SK-N-SH treated with all-trans-retinoic acid at 6 μM for 48 hours (cell line): ENCODE data around the gene DCAF5.

Source experiments
- ATAC-seq: fragments of 200-7000 bp; cut with Tn5 transposase; 3 replicates; pipeline ENCODE4 v1.9.1; 2020; ENCODE audit warnings: mild to moderate bottlenecking, moderate library complexity
- ARNTL ChIP-seq: fragments of 450-650 bp; formaldehyde crosslinking; IDR thresholded peaks from 2 replicates; pipeline ENCODE4 v1.5.0; 2020; ENCODE audit warnings: low read depth, mild to moderate bottlenecking, moderate library complexity, borderline replicate concordance
- BACH2 ChIP-seq: fragments of 250-450 bp; sonication (Bioruptor Pico); IDR thresholded peaks from 2 replicates; pipeline ENCODE4 v1.9.0; 2021; ENCODE audit warnings: mild to moderate bottlenecking, borderline replicate concordance
- CSDC2 ChIP-seq: fragments of 250-450 bp; sonication (Bioruptor Pico); IDR thresholded peaks from 2 replicates; pipeline ENCODE4 v1.5.0; 2020; ENCODE audit warnings: mild to moderate bottlenecking, moderate library complexity
- GLIS3 ChIP-seq: fragments of 250-450 bp; sonication (Bioruptor Pico); IDR thresholded peaks from 2 replicates; pipeline ENCODE4 v1.5.0; 2020; ENCODE audit warnings: mild to moderate bottlenecking, moderate library complexity
- ISL1 ChIP-seq: fragments of 250-450 bp; sonication (Bioruptor Pico); IDR thresholded peaks from 2 replicates; pipeline ENCODE4 v2.1.2; 2022; ENCODE audit warnings: mild to moderate bottlenecking, moderate library complexity
- OSR1 ChIP-seq: fragments of 250-450 bp; sonication (Bioruptor Pico); IDR thresholded peaks from 2 replicates; pipeline ENCODE4 v1.8.0; 2022; ENCODE audit warnings: moderate library complexity, mild to moderate bottlenecking, inconsistent platforms
- POU6F1 ChIP-seq: fragments of 250-450 bp; sonication (Bioruptor Pico); IDR thresholded peaks from 2 replicates; pipeline ENCODE4 v1.8.0; 2021; ENCODE audit warnings: low read depth, mild to moderate bottlenecking, moderate library complexity, borderline replicate concordance
- PPARA ChIP-seq: fragments of 250-450 bp; sonication (Bioruptor Pico); IDR thresholded peaks from 2 replicates; pipeline ENCODE4 v1.5.0; 2020; ENCODE audit warnings: mild to moderate bottlenecking, borderline replicate concordance
- RARB ChIP-seq: fragments of 250-450 bp; sonication (Bioruptor Pico); IDR thresholded peaks from 2 replicates; pipeline ENCODE4 v1.8.0; 2021; ENCODE audit warnings: mild to moderate bottlenecking, moderate library complexity
- SNAI2 ChIP-seq: fragments of 250-450 bp; sonication (Bioruptor Pico); IDR thresholded peaks from 2 replicates; pipeline ENCODE4 v1.5.0; 2020; ENCODE audit warnings: mild to moderate bottlenecking, moderate library complexity
- TCF4 ChIP-seq: fragments of 250-450 bp; sonication (Bioruptor Pico); IDR thresholded peaks from 2 replicates; pipeline ENCODE4 v1.8.0; 2021; ENCODE audit warnings: mild to moderate bottlenecking, moderate library complexity, borderline replicate concordance
- TOX ChIP-seq: fragments of 250-450 bp; sonication (Bioruptor Pico); IDR thresholded peaks from 2 replicates; pipeline ENCODE4 v1.8.0; 2021; ENCODE audit warnings: mild to moderate bottlenecking, moderate library complexity, borderline replicate concordance
- TSHZ2 ChIP-seq: fragments of 250-450 bp; sonication (Bioruptor Pico); IDR thresholded peaks from 2 replicates; pipeline ENCODE4 v1.5.0; 2020; ENCODE audit warnings: mild to moderate bottlenecking, moderate library complexity
- ZC3H10 ChIP-seq: fragments of 250-450 bp; sonication (Bioruptor Pico); IDR thresholded peaks from 2 replicates; pipeline ENCODE4 v1.5.1; 2021; ENCODE audit warnings: mild to moderate bottlenecking, moderate library complexity
- ZFP30 ChIP-seq: fragments of 450-650 bp; formaldehyde crosslinking; IDR thresholded peaks from 2 replicates; pipeline ENCODE4 v1.5.0; 2022; ENCODE audit warnings: mild to moderate bottlenecking, moderate library complexity
- ZNF565 ChIP-seq: fragments of 450-650 bp; formaldehyde crosslinking; conservative IDR thresholded peaks from 2 replicates; pipeline ENCODE4 v1.5.0; 2020; ENCODE audit warnings: low read depth, mild to moderate bottlenecking, moderate library complexity
- ZNF70 ChIP-seq: fragments of 450-650 bp; formaldehyde crosslinking; IDR thresholded peaks from 2 replicates; pipeline ENCODE4 v1.5.0; 2020; ENCODE audit warnings: mild to moderate bottlenecking, moderate library complexity
- TF ChIP-seq, protein P1 (sequence below): fragments of 250-450 bp; sonication (Bioruptor Pico); IDR thresholded peaks from 2 replicates; pipeline ENCODE4 v1.5.1; 2020; ENCODE audit warnings: low read depth, mild to moderate bottlenecking, moderate library complexity
- TF ChIP-seq, protein P2 (sequence below): fragments of 250-450 bp; sonication (Bioruptor Pico); IDR thresholded peaks from 2 replicates; pipeline ENCODE4 v1.5.1; 2021; ENCODE audit warnings: mild to moderate bottlenecking, moderate library complexity
- TF ChIP-seq, protein P3 (sequence below): fragments of 250-450 bp; sonication (Bioruptor Pico); IDR thresholded peaks from 2 replicates; pipeline ENCODE4 v1.8.0; 2020; ENCODE audit warnings: mild to moderate bottlenecking, moderate library complexity, borderline replicate concordance

DCAF5 gene

GRCh38 chr14:69135133-69135532 is 17.8 kb downstream of the DCAF5 start:
- TF ChIP-seq SNAI2 (CRISPR knock-in tag) (no peak), ZFP30 (CRISPR knock-in tag) (no peak), OSR1 (CRISPR knock-in tag) (no peak)
- ATAC-seq: no peak

- ATAC-seq: peak; percentile 67
- TF ChIP-seq ISL1 (CRISPR knock-in tag): peak; percentile 40; the same call in 1 of the 2 replicates
- TF ChIP-seq TSHZ2 (CRISPR knock-in tag): 0 out of 2 replicates have a peak, but pooled peaks have one; percentile 54
- no peak for TF ChIP-seq TOX (CRISPR knock-in tag)
Observed at GRCh38 chr14:69133206-69134125, 19.5 kb downstream of the DCAF5 start.

- no peak for ATAC-seq
- TF ChIP-seq SNAI2 (CRISPR knock-in tag) (no peak), TCF4 (CRISPR knock-in tag) (no peak), OSR1 (CRISPR knock-in tag) (no peak), ZC3H10 (no peak), TOX (CRISPR knock-in tag) (no peak), ZNF70 (CRISPR knock-in tag) (no peak), PPARA (CRISPR knock-in tag) (no peak), GLIS3 (no peak)
- TF ChIP-seq, protein P1, sequence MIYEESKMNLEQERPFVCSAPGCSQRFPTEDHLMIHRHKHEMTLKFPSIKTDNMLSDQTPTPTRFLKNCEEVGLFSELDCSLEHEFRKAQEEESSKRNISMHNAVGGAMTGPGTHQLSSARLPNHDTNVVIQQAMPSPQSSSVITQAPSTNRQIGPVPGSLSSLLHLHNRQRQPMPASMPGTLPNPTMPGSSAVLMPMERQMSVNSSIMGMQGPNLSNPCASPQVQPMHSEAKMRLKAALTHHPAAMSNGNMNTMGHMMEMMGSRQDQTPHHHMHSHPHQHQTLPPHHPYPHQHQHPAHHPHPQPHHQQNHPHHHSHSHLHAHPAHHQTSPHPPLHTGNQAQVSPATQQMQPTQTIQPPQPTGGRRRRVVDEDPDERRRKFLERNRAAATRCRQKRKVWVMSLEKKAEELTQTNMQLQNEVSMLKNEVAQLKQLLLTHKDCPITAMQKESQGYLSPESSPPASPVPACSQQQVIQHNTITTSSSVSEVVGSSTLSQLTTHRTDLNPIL (CRISPR knock-in tag): no peak
Observed at GRCh38 chr14:69132513-69133181, 20.3 kb downstream of the DCAF5 start.

GRCh38 chr14:69131176-69131575 is 21.7 kb downstream of the DCAF5 start:
- TF ChIP-seq, protein P2, sequence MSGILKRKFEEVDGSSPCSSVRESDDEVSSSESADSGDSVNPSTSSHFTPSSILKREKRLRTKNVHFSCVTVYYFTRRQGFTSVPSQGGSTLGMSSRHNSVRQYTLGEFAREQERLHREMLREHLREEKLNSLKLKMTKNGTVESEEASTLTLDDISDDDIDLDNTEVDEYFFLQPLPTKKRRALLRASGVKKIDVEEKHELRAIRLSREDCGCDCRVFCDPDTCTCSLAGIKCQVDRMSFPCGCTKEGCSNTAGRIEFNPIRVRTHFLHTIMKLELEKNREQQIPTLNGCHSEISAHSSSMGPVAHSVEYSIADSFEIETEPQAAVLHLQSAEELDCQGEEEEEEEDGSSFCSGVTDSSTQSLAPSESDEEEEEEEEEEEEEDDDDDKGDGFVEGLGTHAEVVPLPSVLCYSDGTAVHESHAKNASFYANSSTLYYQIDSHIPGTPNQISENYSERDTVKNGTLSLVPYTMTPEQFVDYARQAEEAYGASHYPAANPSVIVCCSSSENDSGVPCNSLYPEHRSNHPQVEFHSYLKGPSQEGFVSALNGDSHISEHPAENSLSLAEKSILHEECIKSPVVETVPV (CRISPR knock-in tag): no peak
- TF ChIP-seq CSDC2 (CRISPR knock-in tag): no peak
- no peak for TF ChIP-seq POU6F1
- TF ChIP-seq ZNF70 (CRISPR knock-in tag): no peak
- no peak for TF ChIP-seq GLIS3
- no peak for TF ChIP-seq TOX (CRISPR knock-in tag)
- TF ChIP-seq ISL1 (CRISPR knock-in tag): no peak
- TF ChIP-seq, protein P1 (CRISPR knock-in tag): no peak
- no peak for TF ChIP-seq OSR1 (CRISPR knock-in tag)
- TF ChIP-seq, protein P3, sequence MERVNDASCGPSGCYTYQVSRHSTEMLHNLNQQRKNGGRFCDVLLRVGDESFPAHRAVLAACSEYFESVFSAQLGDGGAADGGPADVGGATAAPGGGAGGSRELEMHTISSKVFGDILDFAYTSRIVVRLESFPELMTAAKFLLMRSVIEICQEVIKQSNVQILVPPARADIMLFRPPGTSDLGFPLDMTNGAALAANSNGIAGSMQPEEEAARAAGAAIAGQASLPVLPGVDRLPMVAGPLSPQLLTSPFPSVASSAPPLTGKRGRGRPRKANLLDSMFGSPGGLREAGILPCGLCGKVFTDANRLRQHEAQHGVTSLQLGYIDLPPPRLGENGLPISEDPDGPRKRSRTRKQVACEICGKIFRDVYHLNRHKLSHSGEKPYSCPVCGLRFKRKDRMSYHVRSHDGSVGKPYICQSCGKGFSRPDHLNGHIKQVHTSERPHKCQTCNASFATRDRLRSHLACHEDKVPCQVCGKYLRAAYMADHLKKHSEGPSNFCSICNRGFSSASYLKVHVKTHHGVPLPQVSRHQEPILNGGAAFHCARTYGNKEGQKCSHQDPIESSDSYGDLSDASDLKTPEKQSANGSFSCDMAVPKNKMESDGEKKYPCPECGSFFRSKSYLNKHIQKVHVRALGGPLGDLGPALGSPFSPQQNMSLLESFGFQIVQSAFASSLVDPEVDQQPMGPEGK (CRISPR knock-in tag): no peak
- no peak for TF ChIP-seq ZFP30 (CRISPR knock-in tag)
- TF ChIP-seq RARB (CRISPR knock-in tag): no peak
- no peak for TF ChIP-seq BACH2 (CRISPR knock-in tag)
- TF ChIP-seq ZC3H10: no peak
- TF ChIP-seq SNAI2 (CRISPR knock-in tag): no peak
- TF ChIP-seq ZNF565 (CRISPR knock-in tag): no peak
- no peak for TF ChIP-seq ARNTL (CRISPR knock-in tag)
- no peak for ATAC-seq
